Activated naive CD8-positive, alpha-beta T cell (primary cell): Measurements from ENCODE around the gene MOK.

Experiments
- H3K27ac Mint-ChIP-seq: one replicate; pipeline ENCODE4 v1.8.0; 2021; ENCODE audit warnings: mixed read lengths
- H3K27me3 Mint-ChIP-seq: one replicate; pipeline ENCODE4 v1.8.0; 2021; ENCODE audit warnings: mixed read lengths
- H3K36me3 Mint-ChIP-seq: one replicate; pipeline ENCODE4 v1.8.0; 2021; ENCODE audit warnings: mixed read lengths
- H3K4me1 Mint-ChIP-seq: one replicate; pipeline ENCODE4 v1.8.0; 2021; ENCODE audit warnings: low read depth, mixed read lengths
- H3K4me3 Mint-ChIP-seq: one replicate; pipeline ENCODE4 v1.8.0; 2021; ENCODE audit warnings: mild to moderate bottlenecking, mixed read lengths
- H3K9me3 Mint-ChIP-seq: one replicate; pipeline ENCODE4 v1.8.0; 2021; ENCODE audit warnings: low read depth, mixed read lengths

Gene MOK

DNA sequence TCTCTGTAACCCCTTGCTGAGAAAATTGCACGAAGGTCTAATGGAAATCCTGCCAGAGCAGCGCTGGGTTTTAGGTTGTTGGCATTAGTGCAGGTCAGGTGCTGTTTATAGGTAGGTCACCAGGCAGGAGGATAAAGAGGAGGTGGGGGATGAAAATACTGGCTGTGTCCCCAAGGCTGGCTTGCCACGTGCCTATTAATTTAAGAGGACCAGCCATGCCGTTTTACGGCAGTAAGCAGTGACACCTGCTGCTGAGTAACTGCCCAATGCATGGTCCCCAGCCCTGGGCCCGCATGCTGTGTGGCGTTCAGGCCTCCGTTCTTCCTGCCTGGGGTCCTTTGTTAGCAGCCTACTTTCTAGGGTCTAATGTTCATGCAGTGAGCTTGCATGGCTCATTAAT is 98.0 kb downstream of the MOK start:
- H3K27me3 Mint-ChIP-seq: no peaks in the 10 kb centered on the region
- no peak overlapping the region for H3K27ac Mint-ChIP-seq
- H3K36me3 Mint-ChIP-seq: peaks cover 7% of the 10 kb centered on the region
- no peak overlapping the region for H3K4me3 Mint-ChIP-seq
- H3K4me1 Mint-ChIP-seq: peaks cover 11% of the 10 kb centered on the region
- no peaks in the 10 kb centered on the region for H3K9me3 Mint-ChIP-seq

DNA sequence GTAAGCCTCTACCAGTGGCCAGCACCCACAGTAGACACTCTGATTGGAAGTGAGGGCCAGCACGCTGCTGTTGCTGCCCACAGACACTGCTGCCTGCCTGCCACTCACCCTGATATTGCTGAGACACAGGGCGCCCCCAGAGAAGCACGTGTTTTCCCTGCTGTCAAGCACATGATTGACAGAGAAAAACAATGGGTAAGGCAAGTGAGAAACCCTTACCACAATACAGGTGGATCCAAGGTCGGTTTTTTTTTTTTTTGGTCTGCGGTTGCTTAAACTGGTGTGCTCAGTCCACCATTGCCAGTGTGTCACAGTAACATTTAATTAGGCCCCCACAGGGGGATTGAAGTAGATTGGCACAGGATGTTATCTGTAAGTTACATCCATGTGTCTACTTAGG is 99.4 kb downstream of the MOK start:
- H3K4me3 Mint-ChIP-seq: no peak overlapping the region
- H3K36me3 Mint-ChIP-seq: peaks cover 9% of the 10 kb centered on the region
- H3K27ac Mint-ChIP-seq: no peak overlapping the region
- H3K27me3 Mint-ChIP-seq: no peaks in the 10 kb centered on the region
- H3K9me3 Mint-ChIP-seq: no peaks in the 10 kb centered on the region
- peaks cover 25% of the 10 kb centered on the region for H3K4me1 Mint-ChIP-seq

DNA sequence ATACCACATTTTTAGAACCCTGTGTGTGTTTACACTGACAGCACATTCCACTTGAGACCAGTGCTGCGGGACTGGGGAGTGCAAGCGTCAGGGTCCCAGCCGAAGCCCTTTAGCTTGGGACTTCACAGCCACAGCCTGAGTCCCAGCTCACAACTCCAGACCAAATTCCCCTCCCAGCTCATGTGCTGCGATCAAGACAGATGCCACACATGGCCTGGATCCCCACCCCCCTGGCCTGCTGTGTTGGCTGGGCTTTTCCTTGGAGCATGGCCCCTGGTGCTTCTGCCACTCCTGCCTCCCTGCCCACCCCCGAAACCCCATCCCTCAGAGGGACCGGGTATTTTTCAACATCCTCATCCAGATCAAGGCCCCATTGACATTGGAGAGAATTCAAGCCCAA is 101.6 kb downstream of the MOK start:
- Mint-ChIP-seq H3K9me3 (no peaks in the 10 kb centered on the region), H3K4me1 (peaks cover 45% of the 10 kb centered on the region), H3K27me3 (no peaks in the 10 kb centered on the region), H3K36me3 (peaks cover 13% of the 10 kb centered on the region), H3K27ac (no peak overlapping the region), H3K4me3 (no peak overlapping the region)

DNA sequence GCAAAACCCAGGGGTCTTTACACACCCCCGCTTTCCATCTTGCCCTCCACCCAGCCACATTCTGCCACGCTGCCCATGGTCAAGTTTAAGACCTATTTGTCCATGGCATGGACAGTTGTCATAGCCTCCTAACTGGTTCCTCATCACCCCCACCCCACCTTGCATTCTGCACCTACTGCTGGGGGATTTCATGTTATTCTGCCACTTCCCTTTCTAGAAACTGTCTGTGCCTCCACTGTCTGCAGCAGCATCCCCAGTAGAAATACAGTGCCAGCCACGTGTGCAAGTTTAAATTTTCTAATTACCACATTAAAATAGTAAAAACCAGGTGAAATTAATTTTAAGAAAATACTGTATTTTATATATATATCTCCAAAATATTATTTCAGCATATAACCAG is 102.0 kb downstream of the MOK start:
- no peaks in the 10 kb centered on the region for H3K9me3 Mint-ChIP-seq
- H3K4me3 Mint-ChIP-seq: no peak overlapping the region
- peak overlapping the region; percentile 10 for H3K27ac Mint-ChIP-seq
- peaks cover 13% of the 10 kb centered on the region for H3K36me3 Mint-ChIP-seq
- H3K4me1 Mint-ChIP-seq: peaks cover 46% of the 10 kb centered on the region
- no peaks in the 10 kb centered on the region for H3K27me3 Mint-ChIP-seq

DNA sequence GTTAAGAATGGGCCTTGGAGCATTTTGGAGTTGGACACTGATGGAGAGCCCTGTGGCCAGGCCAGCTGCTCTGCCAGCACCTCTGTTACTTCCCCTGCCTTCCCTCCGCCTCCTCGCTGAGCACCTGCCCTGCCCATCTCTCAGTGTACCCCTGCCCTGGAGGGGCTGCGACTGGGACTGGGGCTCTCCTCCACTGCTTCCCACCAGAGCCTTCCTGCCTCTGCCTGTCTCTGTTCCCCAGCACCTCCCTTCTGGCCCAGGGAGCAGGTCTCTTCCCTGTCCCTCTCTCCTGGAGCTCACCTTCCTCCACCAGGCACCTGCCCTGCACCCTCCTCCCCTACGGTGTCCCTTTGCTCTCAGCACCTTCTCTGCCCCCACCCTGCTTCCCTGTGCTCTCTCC is 103.2 kb downstream of the MOK start:
- H3K27ac Mint-ChIP-seq: peak overlapping the region; percentile 41
- no peaks in the 10 kb centered on the region for H3K9me3 Mint-ChIP-seq
- H3K27me3 Mint-ChIP-seq: no peaks in the 10 kb centered on the region
- H3K4me3 Mint-ChIP-seq: no peak overlapping the region
- H3K4me1 Mint-ChIP-seq: peaks cover 57% of the 10 kb centered on the region
- peaks cover 13% of the 10 kb centered on the region for H3K36me3 Mint-ChIP-seq

DNA sequence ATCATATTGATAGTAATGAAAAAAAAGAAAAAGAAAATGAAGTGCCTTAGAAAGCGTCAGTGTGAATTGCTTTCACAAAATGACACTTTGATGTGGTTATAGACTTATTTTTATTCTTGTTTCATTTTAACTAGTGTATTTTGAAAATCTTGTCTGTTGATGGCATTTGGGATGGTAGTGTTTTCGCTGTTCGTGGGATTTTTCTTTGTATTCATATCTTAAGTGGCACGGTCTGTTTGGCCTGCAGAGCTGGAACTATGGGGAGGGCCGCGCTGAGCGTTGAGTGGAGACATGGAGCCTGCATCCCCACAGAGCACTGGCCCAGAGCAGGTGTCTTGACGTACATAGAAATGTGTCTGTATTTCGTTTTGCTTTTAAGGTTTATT is 103.6 kb downstream of the MOK start:
- no peaks in the 10 kb centered on the region for H3K27me3 Mint-ChIP-seq
- no peaks in the 10 kb centered on the region for H3K9me3 Mint-ChIP-seq
- peak overlapping the region; percentile 64 for H3K4me3 Mint-ChIP-seq
- H3K27ac Mint-ChIP-seq: peak overlapping the region; percentile 87
- peaks cover 62% of the 10 kb centered on the region for H3K4me1 Mint-ChIP-seq
- H3K36me3 Mint-ChIP-seq: peaks cover 13% of the 10 kb centered on the region

DNA sequence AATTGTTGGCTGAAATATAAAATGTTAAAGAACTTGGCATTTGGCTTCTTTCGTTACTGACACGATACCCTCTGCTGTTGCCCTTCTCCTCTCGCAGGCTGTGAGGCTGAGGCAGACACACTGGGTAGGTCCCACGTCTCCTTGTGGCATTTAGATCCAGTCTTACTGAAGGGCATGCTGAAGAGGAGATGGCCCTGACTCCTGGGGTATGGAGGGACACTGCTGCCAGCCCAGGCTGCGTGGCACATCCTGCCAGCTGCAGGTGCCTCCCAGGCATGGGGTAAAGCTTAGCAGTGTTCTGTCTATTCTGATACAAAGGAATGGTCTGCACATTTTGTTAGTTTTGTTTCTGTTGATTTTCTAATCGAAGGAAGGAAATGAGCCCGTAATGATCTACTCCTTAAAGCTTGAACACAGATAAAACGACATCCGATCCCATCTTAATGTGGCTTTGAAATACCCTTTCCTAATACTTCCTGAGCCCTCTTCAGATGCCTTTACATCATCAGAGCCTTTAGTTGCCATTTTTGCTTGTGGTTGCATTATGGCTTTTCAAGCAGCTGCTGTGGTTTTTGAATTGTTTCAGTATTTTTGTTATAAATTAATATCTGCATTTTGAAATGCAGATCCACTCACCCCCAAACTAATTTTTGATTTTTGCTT is 104.1 kb downstream of the MOK start:
- peaks cover 13% of the 10 kb centered on the region for H3K36me3 Mint-ChIP-seq
- peak overlapping the region; percentile 64 for H3K4me3 Mint-ChIP-seq

DNA sequence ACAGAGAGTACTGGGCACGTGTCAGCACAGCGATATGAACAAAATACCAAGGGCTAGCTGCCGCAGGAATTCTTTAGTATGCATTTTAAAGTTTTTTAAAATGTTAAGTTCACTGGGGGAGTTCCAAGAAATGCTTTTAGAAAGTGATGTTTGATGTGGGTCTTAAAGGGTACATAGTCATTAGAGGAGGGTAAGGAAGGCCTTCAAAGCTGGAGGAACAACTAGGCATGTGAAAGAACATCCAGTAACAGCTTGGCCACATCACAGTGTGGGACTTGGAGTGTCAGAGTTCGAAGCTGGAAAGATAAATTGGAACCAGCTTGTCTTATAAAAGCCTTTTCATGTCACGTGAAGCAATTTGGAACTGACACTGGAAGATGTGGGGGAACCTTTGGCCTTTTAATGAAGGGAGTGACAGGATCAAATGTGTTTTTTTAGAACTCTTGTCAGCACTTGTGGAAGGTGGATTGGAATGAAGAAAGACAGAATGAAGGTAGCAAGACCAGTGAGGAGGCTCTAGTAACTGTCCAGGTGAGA is 107.6 kb downstream of the MOK start:
- peak overlapping the region; percentile 24 for H3K27ac Mint-ChIP-seq
- H3K27me3 Mint-ChIP-seq: no peaks in the 10 kb centered on the region
- no peak overlapping the region for H3K4me3 Mint-ChIP-seq
- peaks cover 75% of the 10 kb centered on the region for H3K4me1 Mint-ChIP-seq
- H3K9me3 Mint-ChIP-seq: no peaks in the 10 kb centered on the region
- H3K36me3 Mint-ChIP-seq: peaks cover 6% of the 10 kb centered on the region

More for the DNA sequence above, 104.1 kb downstream of the MOK start:
- no peaks in the 10 kb centered on the region for H3K9me3 Mint-ChIP-seq
- peak overlapping the region; percentile 87 for H3K27ac Mint-ChIP-seq
- no peaks in the 10 kb centered on the region for H3K27me3 Mint-ChIP-seq
- peaks cover 67% of the 10 kb centered on the region for H3K4me1 Mint-ChIP-seq

DNA sequence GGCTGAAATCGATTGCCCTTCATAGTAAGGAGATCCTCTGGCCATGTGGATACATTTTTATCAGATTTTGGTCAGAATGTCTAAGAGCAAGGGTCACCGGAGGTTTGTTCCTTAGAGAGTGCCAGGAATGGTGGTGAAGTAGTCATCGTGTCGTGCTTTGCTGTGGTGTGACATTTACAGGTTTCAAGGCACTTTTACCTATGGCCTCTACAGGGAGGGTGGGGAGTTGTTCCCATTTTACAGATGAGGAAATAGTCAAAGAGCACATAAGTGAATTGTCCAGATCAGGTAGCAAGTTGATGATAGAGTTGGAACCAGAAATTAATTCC is 108.1 kb downstream of the MOK start:
- Mint-ChIP-seq H3K4me1 (peaks cover 72% of the 10 kb centered on the region), H3K27me3 (no peaks in the 10 kb centered on the region), H3K36me3 (peaks cover 6% of the 10 kb centered on the region), H3K9me3 (no peaks in the 10 kb centered on the region), H3K27ac (peak overlapping the region; percentile 24), H3K4me3 (peak overlapping the region; percentile 6)

DNA sequence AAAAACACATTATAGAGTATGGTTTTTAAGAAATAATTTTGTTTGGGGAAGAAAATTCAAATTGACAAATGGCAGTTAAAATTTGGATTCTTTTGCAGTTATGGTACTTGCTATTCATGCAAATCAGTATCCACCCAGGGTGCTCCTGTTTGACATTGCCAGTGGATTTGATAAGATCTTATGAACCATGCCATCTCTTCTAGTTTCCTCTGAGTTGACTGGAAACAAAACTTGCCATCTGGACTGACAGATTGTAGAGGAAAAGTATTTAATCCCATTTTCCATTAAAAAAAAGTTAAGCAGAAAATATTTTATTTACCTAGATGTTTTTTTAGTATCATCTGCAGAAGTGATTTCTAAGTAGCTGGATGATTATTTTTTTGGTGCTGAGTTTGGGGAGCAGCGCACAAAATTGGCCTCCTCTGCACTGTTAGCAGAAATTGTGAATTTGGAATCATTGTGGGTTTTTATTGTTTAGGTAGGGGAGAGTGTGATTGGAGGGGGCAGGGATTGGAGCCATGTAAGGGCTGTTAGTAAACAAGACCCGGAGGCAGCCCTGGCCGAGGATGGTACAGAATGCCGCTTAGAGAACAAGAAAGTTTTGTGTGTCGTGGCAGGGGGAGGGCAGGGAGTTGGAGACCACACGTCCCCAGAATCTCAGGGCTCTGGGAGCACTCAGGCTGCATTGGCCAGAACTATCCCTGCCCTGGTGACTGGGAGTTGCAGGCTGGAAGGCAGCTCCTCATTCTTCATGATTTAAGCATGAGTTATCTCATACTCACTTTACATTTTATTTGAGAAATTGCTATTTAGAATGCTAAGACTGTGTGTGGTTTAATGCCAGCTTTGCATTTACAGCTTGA is 108.7 kb downstream of the MOK start:
- Mint-ChIP-seq H3K4me1 (peaks cover 70% of the 10 kb centered on the region), H3K27ac (no peak overlapping the region), H3K36me3 (peaks cover 4% of the 10 kb centered on the region), H3K4me3 (no peak overlapping the region), H3K27me3 (no peaks in the 10 kb centered on the region), H3K9me3 (no peaks in the 10 kb centered on the region)

DNA sequence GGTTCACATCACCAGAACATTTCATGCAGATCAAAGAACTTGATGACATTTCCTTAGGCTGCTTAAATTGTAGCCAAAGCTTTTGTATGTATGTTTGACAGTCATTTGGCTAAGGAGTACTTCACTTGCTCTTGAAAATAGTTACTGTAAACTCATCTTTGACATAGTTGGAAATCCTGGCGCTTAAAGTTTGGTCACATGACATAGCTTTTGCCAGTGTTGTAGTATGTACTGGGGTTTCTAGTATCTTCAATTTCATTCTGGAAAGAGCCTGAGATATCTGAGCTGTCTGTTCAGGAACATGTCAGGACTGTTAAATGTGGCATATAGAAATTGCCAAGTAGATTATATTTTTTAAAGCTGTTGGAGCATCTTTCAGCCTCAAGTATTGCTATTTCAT is 109.5 kb downstream of the MOK start:
- Mint-ChIP-seq H3K9me3 (no peaks in the 10 kb centered on the region), H3K36me3 (peaks cover 4% of the 10 kb centered on the region), H3K4me1 (peaks cover 67% of the 10 kb centered on the region), H3K27me3 (no peaks in the 10 kb centered on the region), H3K4me3 (no peak overlapping the region), H3K27ac (no peak overlapping the region)

DNA sequence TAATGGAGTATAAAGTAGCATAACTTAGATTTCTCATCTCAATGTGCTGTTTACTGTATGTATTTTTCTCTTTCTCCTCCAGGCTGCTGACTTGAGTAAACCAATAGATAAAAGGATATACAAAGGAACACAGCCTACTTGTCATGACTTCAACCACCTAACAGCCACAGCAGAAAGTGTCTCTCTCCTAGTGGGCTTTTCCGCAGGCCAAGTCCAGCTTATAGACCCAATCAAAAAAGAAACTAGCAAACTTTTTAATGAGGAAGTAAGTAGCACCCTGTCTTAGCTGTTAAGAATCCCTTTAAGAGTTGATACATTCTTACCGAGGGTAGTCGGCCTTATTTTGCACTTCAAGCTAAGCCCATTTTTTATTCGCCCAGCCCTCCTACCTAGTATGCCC is 110.1 kb downstream of the MOK start:
- H3K27me3 Mint-ChIP-seq: no peaks in the 10 kb centered on the region
- peaks cover 4% of the 10 kb centered on the region for H3K36me3 Mint-ChIP-seq
- no peaks in the 10 kb centered on the region for H3K9me3 Mint-ChIP-seq
- no peak overlapping the region for H3K27ac Mint-ChIP-seq
- no peak overlapping the region for H3K4me3 Mint-ChIP-seq
- H3K4me1 Mint-ChIP-seq: peaks cover 64% of the 10 kb centered on the region

DNA sequence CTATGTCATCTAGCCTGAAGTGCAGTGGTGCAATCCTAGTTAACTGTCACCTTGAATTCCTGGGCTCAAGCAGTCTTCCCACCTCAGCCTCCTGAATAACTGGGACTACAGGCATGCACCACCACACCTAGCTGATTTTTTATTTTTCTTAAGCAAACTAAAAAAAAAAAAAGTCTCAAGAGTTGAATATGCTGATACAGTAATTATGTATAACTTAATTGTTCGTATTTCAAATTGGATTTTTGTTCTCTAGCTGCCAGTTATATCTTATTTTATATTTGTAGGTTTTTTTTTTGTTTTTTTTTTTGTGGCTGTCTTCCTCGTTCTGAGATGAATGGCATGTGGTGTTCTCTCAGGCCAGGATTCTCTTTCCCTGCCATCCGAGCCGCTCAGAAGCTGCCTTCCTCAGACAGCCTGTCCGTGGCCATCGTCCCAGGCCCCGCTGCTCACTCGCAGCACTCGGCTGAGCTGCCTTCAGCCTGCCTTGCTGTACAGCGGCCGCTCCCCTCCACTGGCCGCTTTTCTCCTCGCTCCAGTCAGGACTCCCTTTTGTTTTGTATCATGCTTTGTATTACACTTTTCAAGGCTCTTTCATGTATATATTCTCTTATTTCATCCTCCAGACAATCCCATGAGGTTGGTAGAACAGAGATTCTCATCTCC is 112.0 kb downstream of the MOK start:
- Mint-ChIP-seq H3K9me3 (no peaks in the 10 kb centered on the region), H3K4me1 (peaks cover 52% of the 10 kb centered on the region), H3K27ac (no peak overlapping the region), H3K4me3 (no peak overlapping the region), H3K27me3 (no peaks in the 10 kb centered on the region), H3K36me3 (no peaks in the 10 kb centered on the region)

DNA sequence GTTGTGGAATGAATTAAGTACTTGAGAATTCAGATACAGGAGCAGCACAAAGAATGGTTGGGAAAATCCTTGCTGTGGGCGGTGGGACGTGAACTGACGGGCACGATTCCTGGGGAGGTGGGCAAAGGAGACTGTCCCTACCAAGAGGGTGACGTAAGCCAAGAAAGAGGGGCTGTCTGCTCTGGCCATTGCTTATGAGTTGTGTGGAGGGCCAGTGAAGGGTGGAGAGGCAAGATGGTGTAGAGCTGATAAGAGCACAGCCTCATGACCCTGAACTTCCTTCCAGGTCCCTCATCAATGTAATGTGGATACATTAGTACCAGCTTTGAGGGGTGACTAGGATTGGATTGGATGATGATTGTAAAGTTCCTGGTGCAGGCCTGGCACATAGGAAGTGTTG is 115.1 kb downstream of the MOK start:
- H3K27ac Mint-ChIP-seq: no peak overlapping the region
- no peaks in the 10 kb centered on the region for H3K27me3 Mint-ChIP-seq
- no peak overlapping the region for H3K4me3 Mint-ChIP-seq
- no peaks in the 10 kb centered on the region for H3K36me3 Mint-ChIP-seq
- no peaks in the 10 kb centered on the region for H3K9me3 Mint-ChIP-seq
- H3K4me1 Mint-ChIP-seq: peaks cover 50% of the 10 kb centered on the region

DNA sequence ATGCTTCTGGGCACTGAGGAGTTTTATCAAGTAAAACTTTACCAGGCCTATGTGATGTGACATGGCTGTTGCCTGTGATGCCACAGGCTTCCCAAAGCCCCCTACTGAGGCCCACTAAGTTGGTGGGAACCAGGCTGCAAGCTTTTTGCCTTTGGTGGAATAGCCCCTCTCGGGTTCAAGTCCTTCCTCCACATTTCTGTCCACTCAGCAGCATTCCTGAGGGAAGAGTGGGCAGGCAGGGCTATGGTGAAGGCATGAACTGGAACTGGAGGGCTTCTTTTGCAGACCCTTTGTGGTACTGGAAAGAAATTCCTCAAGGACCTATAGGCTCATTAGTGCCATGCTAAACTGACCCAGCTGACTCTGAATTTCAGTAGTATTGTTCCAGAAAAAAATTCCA is 116.8 kb downstream of the MOK start:
- Mint-ChIP-seq H3K27me3 (no peaks in the 10 kb centered on the region), H3K9me3 (no peaks in the 10 kb centered on the region), H3K4me1 (peaks cover 61% of the 10 kb centered on the region), H3K27ac (no peak overlapping the region), H3K4me3 (no peak overlapping the region), H3K36me3 (peaks cover 2% of the 10 kb centered on the region)
